Coronary artery (tissue), 2 donors: Measurements from ENCODE around the gene CYTIP.
A peak's percentile ranks its signal among the peaks of the same experiment; 100 is the strongest.

Source experiments
- DNase-seq: peaks from one replicate; pipeline ENCODE4 v3.0.0-alpha.2; 2017; ENCODE audit warnings: low spot score
- H3K27ac ChIP-seq, 2 donors: fragments of 200-600 bp; sonication (generic); one replicate each; pipeline ENCODE4 v1.5.1; 2016 to 2019
- H3K4me3 ChIP-seq: fragments of 200-600 bp; sonication (generic); 2 replicates; pipeline ENCODE4 v1.5.1; 2016; ENCODE audit warnings: mild to moderate bottlenecking, moderate library complexity
- TF ChIP-seq, protein P1 (sequence below): fragments of 200-600 bp; sonication (generic); IDR thresholded peaks from one replicate; pipeline ENCODE4 v1.5.1; 2019; ENCODE audit warnings: antibody characterized with exemption

CYTIP gene

DNA sequence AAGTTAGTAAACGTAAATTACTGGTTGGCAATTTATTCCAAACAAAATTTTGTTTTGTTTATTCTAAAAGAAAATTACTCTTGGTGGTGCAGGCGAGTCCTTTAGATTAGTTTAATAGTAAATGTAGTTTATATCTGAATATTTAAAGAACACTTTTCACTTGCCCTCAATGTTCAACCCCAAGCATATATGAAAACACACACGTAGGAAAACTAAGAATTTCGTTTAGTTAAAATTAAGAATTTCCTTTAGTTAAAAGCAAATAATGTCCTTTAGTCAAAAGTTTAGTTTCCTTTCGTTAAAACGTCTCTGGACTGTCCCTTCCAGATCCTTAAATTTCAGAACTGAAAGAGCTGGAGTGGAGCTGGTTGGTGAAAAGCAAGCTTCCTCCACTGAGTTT is 19.1 kb upstream of the CYTIP start:
- TF ChIP-seq, protein P1, sequence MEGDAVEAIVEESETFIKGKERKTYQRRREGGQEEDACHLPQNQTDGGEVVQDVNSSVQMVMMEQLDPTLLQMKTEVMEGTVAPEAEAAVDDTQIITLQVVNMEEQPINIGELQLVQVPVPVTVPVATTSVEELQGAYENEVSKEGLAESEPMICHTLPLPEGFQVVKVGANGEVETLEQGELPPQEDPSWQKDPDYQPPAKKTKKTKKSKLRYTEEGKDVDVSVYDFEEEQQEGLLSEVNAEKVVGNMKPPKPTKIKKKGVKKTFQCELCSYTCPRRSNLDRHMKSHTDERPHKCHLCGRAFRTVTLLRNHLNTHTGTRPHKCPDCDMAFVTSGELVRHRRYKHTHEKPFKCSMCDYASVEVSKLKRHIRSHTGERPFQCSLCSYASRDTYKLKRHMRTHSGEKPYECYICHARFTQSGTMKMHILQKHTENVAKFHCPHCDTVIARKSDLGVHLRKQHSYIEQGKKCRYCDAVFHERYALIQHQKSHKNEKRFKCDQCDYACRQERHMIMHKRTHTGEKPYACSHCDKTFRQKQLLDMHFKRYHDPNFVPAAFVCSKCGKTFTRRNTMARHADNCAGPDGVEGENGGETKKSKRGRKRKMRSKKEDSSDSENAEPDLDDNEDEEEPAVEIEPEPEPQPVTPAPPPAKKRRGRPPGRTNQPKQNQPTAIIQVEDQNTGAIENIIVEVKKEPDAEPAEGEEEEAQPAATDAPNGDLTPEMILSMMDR: no peak
- Histone ChIP-seq H3K4me3 (no peak overlapping the region), H3K27ac (no peak overlapping the region)
- DNase-seq: no peak

GRCh38 chr2:157460897-157461296 is 17.0 kb upstream of the CYTIP start:
- TF ChIP-seq, protein P1: no peak
- DNase-seq: no peak
- H3K4me3 ChIP-seq: no peak overlapping the region
- no peak overlapping the region for H3K27ac ChIP-seq

- TF ChIP-seq, protein P1: no peak
- Histone ChIP-seq H3K27ac (no peak overlapping the region), H3K4me3 (no peak overlapping the region)
- no peak for DNase-seq
Observed at GRCh38 chr2:157460384-157460837, 16.5 kb upstream of the CYTIP start.

DNA sequence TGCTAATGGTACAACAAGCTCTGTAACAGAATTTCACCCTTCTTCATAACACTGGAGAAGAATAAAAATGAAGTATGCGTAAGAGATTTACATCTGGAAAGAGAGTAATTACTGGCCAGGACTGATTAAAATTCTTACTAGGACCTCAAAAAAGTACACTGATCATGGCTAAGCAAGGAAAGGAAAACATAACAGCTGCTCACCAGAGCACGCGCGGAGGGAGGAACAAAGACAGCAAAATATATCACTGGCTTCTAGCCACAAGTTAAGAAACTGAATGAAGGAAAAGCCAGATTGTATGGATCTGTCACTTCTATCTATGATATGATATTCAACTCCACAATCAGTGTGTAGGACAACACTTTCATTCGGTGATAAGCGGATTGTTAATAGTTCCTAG is 15.6 kb upstream of the CYTIP start:
- TF ChIP-seq, protein P1: no peak
- Histone ChIP-seq H3K4me3 (no peak overlapping the region), H3K27ac (no peak overlapping the region)
- DNase-seq: no peak

DNA sequence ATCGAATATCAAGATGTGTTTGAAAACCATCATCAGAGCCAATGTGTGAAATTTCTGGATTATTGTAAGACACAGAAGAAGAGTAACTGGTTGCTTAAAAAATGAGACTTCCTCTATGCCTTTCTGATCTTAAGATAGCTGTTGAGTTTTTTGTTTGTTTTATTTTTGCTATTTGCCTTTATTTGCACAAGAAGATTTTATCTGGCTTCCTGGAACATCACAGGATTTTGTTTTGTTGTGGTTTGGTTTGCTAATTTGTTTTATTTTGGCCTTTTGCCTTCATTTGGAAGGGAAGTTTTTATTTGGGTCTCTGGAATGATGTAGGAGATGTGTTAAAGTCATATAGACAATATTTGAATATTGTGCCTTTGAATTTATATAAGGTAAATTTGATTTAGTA is 3.9 kb upstream of the CYTIP start:
- no peak overlapping the region for H3K4me3 ChIP-seq
- TF ChIP-seq, protein P1: no peak
- no peak for DNase-seq
- H3K27ac ChIP-seq: no peak overlapping the region

DNA sequence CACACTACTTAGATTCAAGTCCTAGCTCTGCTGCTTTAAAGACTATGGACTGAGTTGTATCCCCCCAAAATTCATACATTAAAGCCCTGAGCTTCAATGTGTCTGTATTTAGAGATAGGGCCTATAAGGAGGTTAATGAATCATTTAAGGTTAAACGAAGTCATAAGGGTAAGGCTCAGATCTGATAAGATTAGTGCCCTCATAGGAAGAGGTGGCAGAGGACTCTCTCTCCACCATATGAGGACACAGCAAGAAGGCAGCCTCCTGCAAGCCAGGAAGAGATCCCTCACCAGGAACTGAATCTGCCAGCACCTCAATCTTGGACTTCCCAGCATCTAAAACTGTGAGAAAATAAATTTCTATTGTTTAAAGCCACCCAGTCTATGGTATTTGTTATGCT is 3.1 kb upstream of the CYTIP start:
- DNase-seq: no peak
- TF ChIP-seq, protein P1: no peak
- Histone ChIP-seq H3K4me3 (no peak overlapping the region), H3K27ac (no peak overlapping the region)

DNA sequence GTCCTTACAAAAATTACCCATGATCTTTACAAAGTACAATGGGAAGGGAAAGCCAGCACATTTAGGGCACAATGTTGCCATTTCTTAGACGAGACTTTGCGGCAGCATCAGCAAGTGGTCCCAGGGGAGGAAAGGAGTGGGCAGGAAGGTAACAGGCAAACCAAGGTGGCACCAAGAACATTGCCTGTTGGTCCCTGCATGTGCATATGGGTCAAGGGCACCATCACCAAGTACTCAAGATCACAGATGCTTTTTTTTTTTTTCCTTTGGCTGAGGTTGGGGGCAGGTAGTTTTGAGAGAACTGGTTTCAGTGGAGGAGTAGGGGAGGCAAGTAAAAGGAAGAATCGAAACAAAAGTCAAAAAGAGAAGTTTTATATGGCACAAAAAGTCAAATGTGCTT is 752 bp upstream of the CYTIP start:
- H3K4me3 ChIP-seq: no peak overlapping the region
- H3K27ac ChIP-seq: peak overlapping the region in 1 of 2 donors; percentile 44
- TF ChIP-seq, protein P1: no peak
- DNase-seq: no peak
